ENCODE data around the gene SCAF11. TPM values are rescaled to one million over a fixed set of nuclear protein-coding genes. Genes with fewer than 3 reads are reported as not detected.

The SCAF11 gene
- total RNA-seq, 2 experiments from 2014 or later: 134 to 140 TPM

- H3K4me3 Mint-ChIP-seq: no peak overlapping the region
- peaks cover 54% of the 10 kb centered on the region for H3K36me3 Mint-ChIP-seq (ENCODE audit: low read depth)
- ChIA-PET POLR2A (no interaction called here), CTCF (no interaction called here)
- no peaks in the 10 kb centered on the region for H3K27me3 Mint-ChIP-seq
- no peaks in the 10 kb centered on the region for H3K9me3 Mint-ChIP-seq
- no peak for DNase-seq
- no peak overlapping the region for H3K27ac Mint-ChIP-seq
- peaks cover 8% of the 10 kb centered on the region for H3K4me1 Mint-ChIP-seq
These were observed 51.8 kb downstream of the SCAF11 start for GRCh38 chr12:45938566-45938965.

- DNase-seq: no peak
- ChIA-PET CTCF (interaction anchor here (0.8 to 1.3 kb wide), 3 partner anchors 9 to 21 kb away, joined by 3 read pairs; no protein-coding TSS in a partner anchor), POLR2A (no interaction called here)
- Mint-ChIP-seq H3K4me3 (no peak overlapping the region), H3K27ac (no peak overlapping the region), H3K4me1 (peaks cover 8% of the 10 kb centered on the region), H3K9me3 (no peaks in the 10 kb centered on the region), H3K36me3 (ENCODE audit: low read depth) (peaks cover 41% of the 10 kb centered on the region), H3K27me3 (no peaks in the 10 kb centered on the region)
These were observed 55.4 kb downstream of the SCAF11 start for GRCh38 chr12:45934956-45935355.

GRCh38 chr12:45933504-45933903, 56.9 kb downstream of the SCAF11 start:
- peaks cover 9% of the 10 kb centered on the region for H3K4me1 Mint-ChIP-seq
- no peaks in the 10 kb centered on the region for H3K9me3 Mint-ChIP-seq
- CTCF ChIA-PET: no interaction called here
- peak overlapping the region; percentile 36 for H3K27ac Mint-ChIP-seq
- peaks cover 42% of the 10 kb centered on the region for H3K36me3 Mint-ChIP-seq (ENCODE audit: low read depth)
- POLR2A ChIA-PET: no interaction called here
- no peaks in the 10 kb centered on the region for H3K27me3 Mint-ChIP-seq
- H3K4me3 Mint-ChIP-seq: no peak overlapping the region
- no peak for DNase-seq

DNA sequence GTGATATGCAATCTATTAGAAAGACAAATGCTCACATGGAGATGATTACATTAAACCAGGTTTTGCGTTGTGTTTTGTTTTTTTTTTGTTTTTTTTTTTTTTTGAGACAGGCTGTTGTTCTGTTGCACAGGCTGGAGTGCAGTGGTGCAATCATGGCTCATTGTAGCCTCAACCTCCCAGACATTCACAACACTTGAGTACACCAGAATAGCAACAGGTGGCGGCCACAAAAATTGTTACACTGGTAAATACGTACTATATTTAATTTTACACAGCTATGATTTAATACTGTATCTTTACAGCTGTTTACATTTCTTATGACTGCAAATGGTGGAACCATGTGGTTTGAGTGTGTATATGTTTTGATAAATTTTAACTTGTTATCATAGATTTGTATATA, 60.0 kb downstream of the SCAF11 start:
- ChIA-PET CTCF (no interaction called here), POLR2A (no interaction called here)
- peaks cover 50% of the 10 kb centered on the region for H3K36me3 Mint-ChIP-seq (ENCODE audit: low read depth)

DNA sequence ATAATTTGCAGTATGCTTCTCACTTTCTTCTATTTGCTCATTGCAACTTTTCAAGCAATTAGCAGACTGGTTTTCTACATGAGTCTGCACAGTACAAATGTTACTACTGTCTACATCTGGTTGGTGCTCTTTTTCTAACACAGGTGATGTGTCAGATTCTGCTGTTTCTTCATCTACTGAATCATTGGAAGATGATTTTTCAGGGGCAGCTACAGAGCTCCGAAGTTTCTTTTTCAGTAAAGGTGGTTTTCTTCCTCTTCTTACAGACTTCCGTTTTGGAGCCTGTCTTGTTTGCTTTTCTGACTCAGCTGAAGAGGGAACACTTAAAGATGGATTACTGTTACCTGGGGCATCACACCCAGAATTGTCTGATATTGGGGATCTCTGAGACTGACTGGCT, 62.1 kb downstream of the SCAF11 start:
- Mint-ChIP-seq H3K4me1 (peaks cover 7% of the 10 kb centered on the region), H3K9me3 (no peaks in the 10 kb centered on the region), H3K27ac (peak overlapping the region; percentile 11), H3K4me3 (no peak overlapping the region), H3K36me3 (ENCODE audit: low read depth) (peaks cover 57% of the 10 kb centered on the region), H3K27me3 (no peaks in the 10 kb centered on the region)
- ChIA-PET POLR2A (no interaction called here), CTCF (interaction anchor here (0.7 kb wide), 1 partner anchor 1638 kb away, joined by 6 read pairs; no protein-coding TSS in a partner anchor)
- no peak for DNase-seq

More for the DNA sequence above, 60.0 kb downstream of the SCAF11 start:
- no peaks in the 10 kb centered on the region for H3K27me3 Mint-ChIP-seq
- peaks cover 7% of the 10 kb centered on the region for H3K4me1 Mint-ChIP-seq
- DNase-seq: no peak
- H3K9me3 Mint-ChIP-seq: no peaks in the 10 kb centered on the region
- H3K27ac Mint-ChIP-seq: no peak overlapping the region
- H3K4me3 Mint-ChIP-seq: no peak overlapping the region

- H3K27ac Mint-ChIP-seq: no peak overlapping the region
- H3K9me3 Mint-ChIP-seq: no peaks in the 10 kb centered on the region
- ChIA-PET POLR2A (no interaction called here), CTCF (no interaction called here)
- no peaks in the 10 kb centered on the region for H3K27me3 Mint-ChIP-seq
- peaks cover 38% of the 10 kb centered on the region for H3K36me3 Mint-ChIP-seq (ENCODE audit: low read depth)
- H3K4me1 Mint-ChIP-seq: no peaks in the 10 kb centered on the region
- no peak for DNase-seq
- H3K4me3 Mint-ChIP-seq: no peak overlapping the region
These were observed 71.6 kb downstream of the SCAF11 start for GRCh38 chr12:45918818-45919217.

DNA sequence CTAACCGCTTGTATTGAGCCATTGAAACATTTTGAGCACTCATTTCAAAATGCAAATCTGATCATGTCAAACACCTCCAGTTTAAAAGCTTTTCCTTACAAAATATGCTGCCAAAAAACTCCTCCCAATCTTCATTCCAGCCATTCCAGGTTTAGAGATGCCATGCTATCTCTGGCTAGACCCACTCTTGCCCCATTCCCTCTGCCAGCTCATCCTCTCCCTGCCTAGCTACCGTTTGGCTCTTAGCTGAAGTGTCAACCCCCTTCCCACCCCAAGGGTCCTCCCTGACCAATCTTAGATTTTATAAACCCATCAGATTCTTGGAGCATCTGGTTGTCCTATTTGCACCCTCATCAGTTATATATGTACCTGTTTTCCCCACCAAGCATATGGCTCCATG, 75.0 kb downstream of the SCAF11 start:
- peaks cover 19% of the 10 kb centered on the region for H3K36me3 Mint-ChIP-seq (ENCODE audit: low read depth)
- H3K9me3 Mint-ChIP-seq: no peaks in the 10 kb centered on the region
- H3K27ac Mint-ChIP-seq: no peak overlapping the region
- no peaks in the 10 kb centered on the region for H3K27me3 Mint-ChIP-seq
- CTCF ChIA-PET: interaction anchor here (0.6 kb wide), 1 partner anchor 10 kb away, joined by 3 read pairs; no protein-coding TSS in a partner anchor
- POLR2A ChIA-PET: no interaction called here
- H3K4me3 Mint-ChIP-seq: no peak overlapping the region
- H3K4me1 Mint-ChIP-seq: no peaks in the 10 kb centered on the region
- DNase-seq: no peak

DNA sequence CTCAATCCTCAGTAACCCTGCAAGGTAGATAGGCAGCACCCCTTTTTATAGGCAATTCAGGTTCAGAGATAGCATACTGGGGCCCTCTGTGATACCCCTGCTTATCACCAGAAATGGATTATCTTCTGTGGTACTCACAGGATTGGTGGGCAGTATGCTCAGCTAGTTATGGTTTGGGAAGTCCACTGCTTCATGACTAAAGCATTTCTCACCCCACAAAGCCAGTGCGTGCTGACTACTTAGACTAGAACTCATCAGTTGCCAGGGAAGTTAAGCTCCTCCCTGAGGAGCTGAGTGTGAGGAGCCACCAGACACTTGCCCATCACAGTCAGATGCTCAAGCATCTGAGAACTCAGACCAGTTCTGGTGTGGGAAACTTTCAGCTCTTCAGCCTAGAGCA, 76.3 kb downstream of the SCAF11 start:
- Mint-ChIP-seq H3K4me3 (no peak overlapping the region), H3K27me3 (no peaks in the 10 kb centered on the region), H3K36me3 (ENCODE audit: low read depth) (peaks cover 12% of the 10 kb centered on the region), H3K9me3 (no peaks in the 10 kb centered on the region), H3K4me1 (no peaks in the 10 kb centered on the region), H3K27ac (no peak overlapping the region)
- ChIA-PET POLR2A (no interaction called here), CTCF (interaction anchor here (0.7 kb wide), 1 partner anchor 9 kb away, joined by 3 read pairs; no protein-coding TSS in a partner anchor)
- no peak for DNase-seq

DNA sequence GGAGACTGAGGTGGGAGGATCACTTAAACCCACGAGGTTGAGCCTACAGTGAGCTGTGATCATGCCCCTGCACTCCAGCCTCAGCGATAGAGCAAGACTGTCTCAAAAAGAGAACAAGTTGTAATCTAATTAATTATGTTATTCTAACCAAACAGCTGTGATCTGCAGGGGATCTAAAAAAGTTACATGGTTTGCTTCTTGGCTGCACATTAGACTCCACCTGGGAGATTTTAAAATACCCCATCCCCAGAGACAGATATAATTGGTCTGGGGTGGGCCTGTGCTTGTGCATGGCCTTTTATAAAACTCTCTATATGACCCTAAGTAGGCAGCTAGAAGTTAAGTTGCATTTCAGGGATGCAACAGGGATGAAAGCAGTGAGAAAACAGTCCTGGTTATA, 76.7 kb downstream of the SCAF11 start:
- Mint-ChIP-seq H3K27ac (no peak overlapping the region), H3K4me1 (no peaks in the 10 kb centered on the region), H3K9me3 (no peaks in the 10 kb centered on the region), H3K36me3 (ENCODE audit: low read depth) (peaks cover 13% of the 10 kb centered on the region), H3K4me3 (no peak overlapping the region), H3K27me3 (no peaks in the 10 kb centered on the region)
- ChIA-PET POLR2A (no interaction called here), CTCF (interaction anchor here (0.7 kb wide), 1 partner anchor 8 kb away, joined by 3 read pairs; no protein-coding TSS in a partner anchor)
- no peak for DNase-seq

- no peak overlapping the region for H3K27ac Mint-ChIP-seq
- no peaks in the 10 kb centered on the region for H3K4me1 Mint-ChIP-seq
These were observed 77.6 kb downstream of the SCAF11 start for GRCh38 chr12:45912774-45913173.

DNA sequence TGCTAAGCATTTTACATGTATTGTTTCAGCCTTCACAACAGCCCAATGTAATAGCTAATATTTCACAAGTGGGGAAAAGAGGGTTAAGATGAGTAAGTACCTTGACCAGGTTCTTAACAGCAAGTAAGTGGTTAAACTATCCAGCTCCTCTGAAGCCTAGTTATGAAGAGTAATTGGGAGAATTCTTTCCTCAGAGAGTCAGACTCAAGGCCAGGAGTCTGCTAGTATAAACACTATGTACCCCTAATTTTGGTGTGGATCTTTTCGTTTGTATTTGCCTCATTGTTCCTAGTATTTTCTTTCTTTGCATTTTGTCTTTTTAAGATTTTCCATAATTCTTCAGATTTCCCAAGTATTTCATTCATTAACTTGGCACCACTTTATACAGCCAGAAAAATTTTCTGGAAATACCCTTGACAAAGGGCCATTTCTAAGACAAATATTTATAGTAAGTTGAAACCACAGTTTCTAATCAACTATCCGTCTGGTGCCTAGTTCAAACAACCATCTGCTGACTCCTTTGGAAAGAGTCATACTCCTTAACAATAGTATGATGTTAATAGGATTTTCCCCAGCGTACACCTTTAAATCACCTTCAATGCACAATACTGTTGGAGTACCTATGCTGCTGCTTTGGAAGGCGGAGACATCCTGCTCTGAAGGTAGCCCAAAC, 81.2 kb downstream of the SCAF11 start:
- no peaks in the 10 kb centered on the region for H3K27me3 Mint-ChIP-seq
- no peaks in the 10 kb centered on the region for H3K9me3 Mint-ChIP-seq
- ChIA-PET POLR2A (no interaction called here), CTCF (no interaction called here)
- no peak overlapping the region for H3K27ac Mint-ChIP-seq
- H3K4me1 Mint-ChIP-seq: no peaks in the 10 kb centered on the region
- peaks cover 14% of the 10 kb centered on the region for H3K36me3 Mint-ChIP-seq (ENCODE audit: low read depth)
- no peak for DNase-seq
- no peak overlapping the region for H3K4me3 Mint-ChIP-seq

More at GRCh38 chr12:45912774-45913173, 77.6 kb downstream of the SCAF11 start:
- POLR2A ChIA-PET: no interaction called here
- Mint-ChIP-seq H3K9me3 (no peaks in the 10 kb centered on the region), H3K27me3 (no peaks in the 10 kb centered on the region), H3K4me3 (no peak overlapping the region), H3K36me3 (ENCODE audit: low read depth) (peaks cover 11% of the 10 kb centered on the region)
- no peak for DNase-seq
- CTCF ChIA-PET: no interaction called here

DNA sequence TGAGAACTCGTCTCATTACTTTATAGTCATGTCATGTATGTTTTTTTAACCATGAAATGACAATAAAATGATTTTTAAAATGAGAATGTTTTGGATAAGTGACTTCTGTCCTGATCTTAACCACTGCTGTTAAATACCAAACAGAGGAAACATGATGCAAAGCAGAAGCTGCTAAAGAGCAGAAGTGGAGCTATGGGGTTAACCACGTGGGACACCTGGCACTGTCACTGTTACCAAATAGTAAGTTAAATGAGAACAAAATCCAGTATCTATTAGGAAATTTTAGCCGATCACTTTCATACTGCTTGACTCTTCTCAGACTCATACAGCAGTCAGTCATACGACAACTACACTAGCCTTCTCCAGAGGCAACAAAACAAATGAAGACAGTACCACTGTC, 82.4 kb downstream of the SCAF11 start:
- peaks cover 22% of the 10 kb centered on the region for H3K36me3 Mint-ChIP-seq (ENCODE audit: low read depth)
- ChIA-PET POLR2A (no interaction called here), CTCF (no interaction called here)
- no peaks in the 10 kb centered on the region for H3K9me3 Mint-ChIP-seq
- no peaks in the 10 kb centered on the region for H3K27me3 Mint-ChIP-seq
- no peak overlapping the region for H3K27ac Mint-ChIP-seq
- H3K4me1 Mint-ChIP-seq: no peaks in the 10 kb centered on the region
- H3K4me3 Mint-ChIP-seq: no peak overlapping the region
- DNase-seq: no peak

DNA sequence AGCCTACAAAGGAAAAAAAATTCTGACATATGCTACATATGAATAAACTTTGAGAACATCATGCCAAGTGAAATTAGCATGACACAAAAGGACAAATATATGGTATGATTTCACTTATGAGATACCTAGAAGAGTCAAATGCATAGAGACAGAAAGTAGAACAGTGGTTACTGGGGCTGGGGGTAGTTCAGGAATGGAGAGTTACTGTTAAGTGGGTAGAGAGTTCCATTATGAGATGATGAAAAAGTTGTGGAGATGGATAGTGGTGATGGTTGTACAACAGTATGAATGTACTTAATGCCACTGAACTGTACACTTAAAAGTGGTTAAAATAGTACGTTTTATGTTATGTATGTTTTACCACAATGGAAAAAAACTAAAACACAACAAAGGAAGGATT, 92.3 kb downstream of the SCAF11 start:
- DNase-seq: no peak
- peaks cover 11% of the 10 kb centered on the region for H3K4me1 Mint-ChIP-seq
- CTCF ChIA-PET: interaction anchor here (1.6 kb wide), 1 partner anchor 47 kb away, joined by 3 read pairs; no protein-coding TSS in a partner anchor
- POLR2A ChIA-PET: no interaction called here
- no peaks in the 10 kb centered on the region for H3K27me3 Mint-ChIP-seq
- peaks cover 58% of the 10 kb centered on the region for H3K36me3 Mint-ChIP-seq (ENCODE audit: low read depth)
- H3K9me3 Mint-ChIP-seq: peaks cover 5% of the 10 kb centered on the region
- H3K27ac Mint-ChIP-seq: no peak overlapping the region
- no peak overlapping the region for H3K4me3 Mint-ChIP-seq

- H3K36me3 Mint-ChIP-seq (ENCODE audit: low read depth): peaks cover 65% of the 10 kb centered on the region
- H3K27me3 Mint-ChIP-seq: no peaks in the 10 kb centered on the region
- POLR2A ChIA-PET: no interaction called here
- no peak overlapping the region for H3K27ac Mint-ChIP-seq
- H3K4me1 Mint-ChIP-seq: peaks cover 26% of the 10 kb centered on the region
- H3K4me3 Mint-ChIP-seq: no peak overlapping the region
- CTCF ChIA-PET: no interaction called here
- peaks cover 5% of the 10 kb centered on the region for H3K9me3 Mint-ChIP-seq
- no peak for DNase-seq
These were observed 94.4 kb downstream of the SCAF11 start for GRCh38 chr12:45895961-45896360.

All from activated CD4-positive, alpha-beta T cell treated with anti-CD3 and anti-CD28 coated beads, Interleukin-2, amount 10 ng/mL, durations not matched to agents 7 days and 5 days (primary cell).